ENCODE measurements around the gene BTF3. TPM values are rescaled to one million over a fixed set of nuclear protein-coding genes. Genes with fewer than 3 reads are reported as not detected.

BTF3 gene
- total and polyA plus RNA-seq, 9 of the 15 experiments (the other 6 are each of a cell fraction or from before 2014, with no cell fraction given): 534 to 1,637 (median 848) TPM

- TF ChIP-seq KDM1A (IDR thresholded peaks at IDR 0.05) (peak; percentile 70 to 74; a peak in 2 of 4 replicates), DDX20 (tag; IDR thresholded peaks at IDR 0.05; ENCODE audit: low read depth) (no peak), ETS1 (conservative IDR thresholded peaks at IDR 0.05; ENCODE audit: control insufficient read depth, low read depth, low read length) (no peak), ZNF23 (CRISPR knock-in tag; IDR thresholded peaks at IDR 0.05) (no peak), POLR2AphosphoS5 (IDR thresholded peaks at IDR 0.05; ENCODE audit: control insufficient read depth, insufficient read depth, low read depth, low read length) (peak; percentile 57; the same call in 1 of the 2 replicates), CREM (IDR thresholded peaks at IDR 0.05; ENCODE audit: low read depth) (peak; percentile 77), ZNF253 (CRISPR knock-in tag; conservative IDR thresholded peaks at IDR 0.05) (no peak), CREB5 (CRISPR knock-in tag; IDR thresholded peaks at IDR 0.05) (no peak), SNAPC5 (CRISPR knock-in tag; IDR thresholded peaks at IDR 0.05) (no peak), HMBOX1 (IDR thresholded peaks at IDR 0.05) (peak; percentile 61), BACH1 (tag; IDR thresholded peaks at IDR 0.05) (no peak), MAX (CRISPR knock-in tag; IDR thresholded peaks at IDR 0.05) (no peak), RAD51 (IDR thresholded peaks at IDR 0.05; ENCODE audit: borderline replicate concordance, low read depth) (no peak), GTF2A2 (tag; IDR thresholded peaks at IDR 0.05) (no peak), SMARCA4 (IDR thresholded peaks at IDR 0.05) (peak; percentile 89), ZNF41 (CRISPR knock-in tag; conservative IDR thresholded peaks at IDR 0.05) (no peak), ZNF609 (CRISPR knock-in tag; IDR thresholded peaks at IDR 0.05; ENCODE audit: borderline replicate concordance) (no peak), NFE2 (IDR thresholded peaks at IDR 0.05; ENCODE audit: low read depth) (0 out of 2 replicates have a peak, but pooled peaks have one; percentile 7), RBM39 (optimal IDR thresholded peaks at IDR 0.05; ENCODE audit: low read depth, low read length) (no peak), PHF8 (IDR thresholded peaks at IDR 0.05; ENCODE audit: borderline replicate concordance, low read length) (no peak), ARID1B (IDR thresholded peaks at IDR 0.05) (peak; percentile 95), ATF7 (IDR thresholded peaks at IDR 0.05) (peak; percentile 94)
Observed at GRCh38 chr5:73488806-73489205, 9.4 kb upstream of the BTF3 start (continued).
